Islet of Langerhans (tissue), 1 donor: ENCODE data around the gene NT5C1B.

Experiments
- FAIRE-seq: peaks from one replicate; lab custom pipeline; 2011; peaks lifted over from hg19 to GRCh38; lab: Jason Lieb, UNC

Gene NT5C1B

DNA sequence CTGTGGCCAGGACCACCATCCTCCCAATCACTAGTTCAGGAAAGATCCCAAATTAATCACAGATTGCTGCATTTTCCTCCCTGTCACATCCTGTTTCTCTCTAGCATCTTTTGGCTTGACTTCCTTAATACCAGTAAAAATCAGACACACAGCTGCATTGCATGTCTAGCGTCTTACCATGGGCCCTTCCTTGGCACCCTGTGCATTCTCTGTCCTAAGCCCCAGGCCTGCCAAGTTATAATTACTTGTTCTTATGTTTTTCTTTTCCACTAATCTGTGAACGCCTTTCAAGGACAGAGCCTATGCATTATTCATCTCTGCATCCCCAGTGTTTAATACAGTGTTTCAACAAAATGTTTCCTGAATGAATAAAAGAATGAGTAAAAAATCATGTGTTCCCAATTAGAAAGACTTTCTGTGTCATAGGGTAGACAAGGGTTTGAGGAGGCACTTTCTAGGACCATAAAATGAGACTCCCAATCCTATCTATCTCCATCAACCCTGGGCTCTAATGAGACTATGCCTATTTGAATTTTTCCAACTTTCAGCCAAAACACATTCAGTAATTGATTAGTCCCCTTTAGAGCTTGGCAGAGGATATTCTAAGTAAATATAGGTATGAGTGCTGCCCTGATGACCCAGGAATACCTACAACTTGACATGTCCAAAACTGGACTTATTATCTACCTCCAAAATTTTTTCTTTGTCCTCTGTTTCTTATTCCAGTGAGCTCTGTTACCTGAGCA, 10.3 kb upstream of the NT5C1B start:
- FAIRE-seq, result no peak

DNA sequence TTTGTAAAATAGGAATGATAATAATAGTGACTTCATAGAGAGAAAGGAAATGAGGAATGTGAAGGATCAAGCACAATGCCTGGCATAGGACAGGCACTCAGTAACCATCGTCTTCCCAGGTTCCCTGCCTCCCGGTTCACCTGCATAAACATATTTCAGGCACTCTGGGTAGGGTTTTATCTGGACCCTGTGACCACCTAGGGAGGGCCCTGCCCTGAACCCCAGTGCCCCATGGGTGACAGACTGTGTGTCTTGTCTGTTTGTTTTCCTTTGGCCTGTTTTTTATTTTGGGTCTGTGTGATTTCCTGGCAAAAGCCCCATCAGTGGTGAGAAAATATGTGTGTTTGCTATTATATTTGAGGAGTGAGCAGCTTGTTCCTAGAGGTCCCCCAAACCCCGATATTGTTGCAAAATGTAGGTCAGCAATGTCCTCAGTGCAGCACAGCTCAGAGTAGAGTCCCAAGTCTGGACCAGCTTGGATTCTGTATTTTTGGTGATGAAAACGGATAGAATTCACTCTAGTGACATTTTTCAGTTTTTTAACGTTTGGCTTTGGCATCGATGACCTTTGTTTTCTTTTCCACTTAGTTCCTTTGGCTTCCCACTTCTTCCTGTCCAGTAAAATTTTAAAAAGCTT, 9.6 kb upstream of the NT5C1B start:
- no peak for FAIRE-seq

DNA sequence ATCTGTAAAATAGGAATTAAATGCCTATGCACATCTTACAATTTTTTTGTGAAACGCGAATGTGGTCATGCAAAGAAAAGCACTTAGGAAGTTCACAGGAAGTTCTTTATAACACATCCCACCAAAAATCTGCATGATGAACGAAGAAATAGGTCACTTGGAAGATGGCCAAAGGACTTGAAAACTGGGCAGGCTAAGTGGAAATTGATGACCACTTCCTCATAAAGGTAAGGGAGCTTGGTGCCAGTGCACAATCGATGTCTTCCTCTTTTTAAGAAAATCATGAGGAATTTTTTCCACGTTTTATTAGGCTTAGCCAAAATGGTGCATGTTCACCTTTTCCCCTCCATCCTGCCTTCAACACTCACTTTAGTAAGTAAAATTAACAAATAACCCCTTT, 8.2 kb upstream of the NT5C1B start:
- no peak for FAIRE-seq

DNA sequence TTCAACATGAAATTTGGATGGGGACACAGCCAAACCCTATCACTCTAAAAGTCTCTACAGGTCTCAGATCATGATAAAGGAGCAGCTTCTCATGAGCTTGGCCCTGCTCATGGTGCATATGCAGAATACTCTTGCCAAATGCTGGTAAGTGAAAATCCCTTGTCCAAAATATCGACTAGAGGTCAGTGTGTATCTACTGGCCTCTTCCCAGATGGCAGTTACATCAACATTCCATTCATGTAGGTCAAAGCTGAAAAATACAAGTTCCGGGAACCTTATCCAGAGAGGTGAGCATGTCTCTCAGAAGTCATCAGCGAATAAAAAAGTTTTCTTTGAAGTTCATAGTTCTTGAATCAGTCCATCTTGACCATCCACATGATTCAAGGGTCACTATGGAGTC, 7.6 kb upstream of the NT5C1B start:
- FAIRE-seq, result no peak

GRCh38 chr2:18593496-18593895, 4.1 kb upstream of the NT5C1B start:
- no peak for FAIRE-seq

- no peak for FAIRE-seq
Observed at GRCh38 chr2:18592372-18592771, 3.0 kb upstream of the NT5C1B start.

- FAIRE-seq, result no peak
Observed at GRCh38 chr2:18588802-18589201, 567 bp downstream of the NT5C1B start.

DNA sequence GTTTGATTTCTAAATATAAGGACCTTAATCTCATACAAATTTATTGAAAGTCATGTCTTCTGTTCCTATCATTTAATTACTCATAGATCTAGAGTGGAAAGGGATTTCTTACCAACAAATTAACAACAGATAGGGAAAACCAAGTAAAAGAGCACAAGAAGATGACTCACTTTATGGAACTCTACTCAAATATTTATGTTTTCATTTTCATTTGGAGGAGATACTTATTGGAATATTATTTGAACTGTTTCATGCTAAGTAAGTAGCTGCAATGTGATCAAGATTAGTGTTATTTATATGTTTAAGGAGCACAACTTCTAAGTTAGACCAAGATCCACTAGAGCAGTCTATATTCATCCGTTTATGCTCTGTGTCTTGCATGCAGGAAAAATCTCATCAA, 1.3 kb downstream of the NT5C1B start:
- no peak for FAIRE-seq

DNA sequence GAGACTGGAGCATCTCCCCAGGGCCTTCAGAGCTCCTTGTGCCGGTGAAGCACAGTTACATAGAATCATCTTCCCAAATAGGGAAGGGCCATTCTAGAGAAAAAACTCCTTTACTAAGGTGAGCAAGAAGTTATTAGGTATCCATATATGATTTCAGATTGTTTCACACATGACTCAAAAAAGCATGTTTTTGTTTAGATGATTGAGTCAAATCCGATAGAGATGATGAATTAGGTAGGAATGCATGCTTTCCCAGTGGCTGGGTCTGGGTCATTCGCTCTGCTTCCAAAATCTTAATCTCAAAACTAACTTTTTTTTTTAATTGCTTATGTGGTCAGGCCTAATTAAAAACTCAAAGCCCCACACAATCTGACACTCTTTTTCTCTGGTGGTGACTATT, 3.8 kb downstream of the NT5C1B start:
- FAIRE-seq, result no peak

GRCh38 chr2:18584608-18584954, 4.8 kb downstream of the NT5C1B start:
- no peak for FAIRE-seq

- no peak for FAIRE-seq
Observed at GRCh38 chr2:18583905-18584607, 5.3 kb downstream of the NT5C1B start.

GRCh38 chr2:18580606-18581005, 8.8 kb downstream of the NT5C1B start:
- FAIRE-seq, result no peak

GRCh38 chr2:18578033-18578432, 11.3 kb downstream of the NT5C1B start:
- FAIRE-seq, result no peak

DNA sequence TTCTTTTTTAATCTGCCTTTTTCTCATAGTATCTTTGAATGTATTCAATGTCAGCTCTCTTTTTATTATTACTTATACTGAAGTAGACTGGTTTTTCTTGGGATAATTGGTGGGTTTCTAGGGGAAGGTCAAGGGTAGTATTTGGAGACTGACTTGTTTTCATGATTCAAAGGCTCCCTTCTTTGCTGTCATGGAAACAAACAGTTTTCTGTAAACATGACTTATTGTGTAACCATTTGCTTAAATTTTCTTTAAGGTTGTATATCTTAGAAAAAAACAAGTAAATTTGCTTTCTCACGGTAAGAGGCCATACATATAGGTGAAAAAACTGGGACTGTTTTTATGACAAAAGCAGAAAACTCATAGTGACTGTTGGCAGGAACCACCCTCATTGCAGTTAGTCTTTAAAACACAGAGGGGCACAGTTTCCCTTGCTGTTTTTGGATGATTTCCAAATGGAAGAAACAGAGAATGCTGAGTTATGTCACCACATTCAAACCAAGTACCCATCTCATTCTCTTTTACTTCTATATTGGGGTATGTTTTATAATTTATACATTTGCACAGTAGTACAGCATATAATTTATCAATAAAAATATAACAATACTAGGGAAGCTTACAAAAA, 23.1 kb downstream of the NT5C1B start:
- FAIRE-seq, result no peak

- FAIRE-seq, result no peak
Observed at GRCh38 chr2:18560797-18561085, 28.6 kb downstream of the NT5C1B start.

DNA sequence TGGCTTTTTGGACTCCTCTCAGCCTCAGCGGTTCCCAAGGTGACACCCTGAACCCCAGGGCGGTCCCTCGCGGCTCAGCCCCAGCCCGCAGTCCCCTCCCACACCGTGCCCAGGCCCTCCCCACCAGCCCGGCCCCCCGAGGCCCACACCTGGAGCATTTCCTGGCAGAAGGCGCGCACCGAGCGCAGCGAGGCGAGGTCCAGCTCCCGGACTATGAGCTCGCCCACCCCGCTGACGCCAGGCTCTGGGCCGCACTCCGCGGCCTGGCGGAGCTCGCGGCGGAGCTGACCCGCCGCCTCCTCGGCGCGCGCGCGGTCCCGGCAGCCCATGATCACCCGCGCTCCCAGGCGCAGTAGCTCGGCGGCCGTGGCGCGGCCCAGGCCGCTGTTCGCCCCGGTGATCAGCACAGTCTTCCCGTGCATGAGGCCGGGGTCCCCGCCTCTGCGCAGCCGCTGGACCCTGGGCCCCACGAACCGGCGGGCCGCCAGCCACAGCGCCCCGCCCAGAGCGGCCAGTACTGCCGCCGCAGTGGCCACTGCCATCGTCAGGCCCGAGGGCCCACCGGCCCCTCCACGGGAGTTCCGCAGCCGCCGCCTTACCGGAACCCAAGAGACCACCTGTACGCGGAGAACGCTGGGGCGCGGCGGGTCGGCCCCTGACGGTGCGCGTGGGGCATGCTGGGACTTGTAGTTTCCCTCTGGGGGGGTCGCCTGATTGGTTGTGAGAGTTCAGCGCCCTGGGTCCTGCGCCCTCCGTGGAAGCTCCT, 29.2 kb downstream of the NT5C1B start, which contains the start of gene RDH14:
Gene RDH14, minus strand, starts transcription at position 623 of the 766 bp plus-strand sequence. Its CDS starts 81 bp downstream, at position 542.
- FAIRE-seq, result peak; percentile 76

- FAIRE-seq, result no peak
Observed at GRCh38 chr2:18559531-18560030, 29.8 kb downstream of the NT5C1B start.

DNA sequence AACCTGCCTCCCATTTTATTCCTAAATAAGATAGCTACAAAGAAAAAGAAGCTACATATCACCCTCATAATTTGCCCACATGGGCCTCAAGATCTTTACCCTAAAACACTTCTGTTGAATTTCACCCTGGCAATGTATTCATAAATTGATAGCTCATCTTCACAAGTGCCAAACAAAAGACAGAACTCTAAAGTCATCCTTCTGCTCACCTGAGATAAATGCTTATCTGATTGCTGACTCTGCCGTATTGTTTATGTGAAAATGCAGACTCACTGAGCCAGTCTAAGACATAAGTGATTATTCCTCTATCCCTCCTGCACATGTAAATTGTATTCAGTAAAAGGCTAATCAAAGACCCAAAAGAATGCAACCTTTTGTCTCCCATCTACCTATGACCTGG, 30.9 kb downstream of the NT5C1B start:
- no peak for FAIRE-seq

DNA sequence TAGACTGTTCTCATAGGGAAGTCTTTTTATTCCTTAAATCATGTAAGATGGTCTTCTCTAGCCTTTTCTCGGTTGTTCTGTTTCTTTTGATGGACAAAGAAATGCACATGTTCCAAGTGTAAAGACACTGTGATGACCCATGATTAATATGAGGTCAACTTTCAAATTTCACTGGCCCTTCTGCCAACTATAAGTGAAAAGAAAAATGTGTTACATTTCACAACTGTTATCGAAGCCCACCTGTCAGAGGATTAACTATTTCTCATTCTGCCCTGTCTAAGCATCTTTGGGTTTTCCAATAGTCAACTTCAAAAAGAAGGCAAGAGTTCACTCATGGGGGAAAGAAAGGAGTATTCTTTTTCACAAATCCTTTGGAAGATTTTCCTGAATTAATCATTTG, 32.2 kb downstream of the NT5C1B start:
- FAIRE-seq, result no peak

DNA sequence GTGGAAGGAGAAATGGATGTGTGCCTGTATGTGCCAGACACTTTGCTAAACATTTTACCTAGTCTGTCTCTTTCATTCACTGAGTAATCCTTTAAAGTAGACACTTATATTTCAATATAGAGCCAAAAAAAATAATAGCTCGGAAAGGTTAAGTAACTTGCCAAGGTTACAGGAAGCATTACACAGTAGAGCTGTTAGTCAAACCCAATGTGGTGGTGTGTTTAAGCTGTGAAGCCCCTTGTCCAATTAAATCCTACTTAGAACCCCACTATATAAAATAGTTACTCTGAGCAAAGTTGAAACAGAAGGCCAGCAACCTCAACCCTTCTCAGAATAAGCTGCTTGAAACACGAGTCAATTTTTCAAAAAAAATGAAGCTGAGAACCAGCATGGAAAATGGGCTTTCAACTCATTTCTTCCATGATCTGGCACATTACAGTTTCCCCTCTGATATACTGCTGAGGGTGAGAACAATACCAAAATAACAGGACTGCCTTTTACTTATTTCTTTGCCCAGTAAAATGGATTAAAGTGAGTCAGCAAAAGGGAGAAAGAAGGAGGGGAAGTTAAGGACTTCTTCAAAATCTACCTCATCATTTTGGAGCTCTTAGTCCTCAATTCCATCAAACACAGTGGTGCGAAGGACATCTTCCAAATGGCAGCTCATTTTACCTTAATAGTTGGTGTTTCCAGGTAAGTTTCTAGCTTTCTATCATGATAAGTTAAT, 36.9 kb downstream of the NT5C1B start:
- FAIRE-seq, result no peak

- no peak for FAIRE-seq
Observed at GRCh38 chr2:18551623-18552022, 37.7 kb downstream of the NT5C1B start.

GRCh38 chr2:18551169-18551568, 38.2 kb downstream of the NT5C1B start:
- FAIRE-seq, result no peak
